Mucosa of descending colon (tissue), 3 donors: ENCODE data around the gene RADX. TPM values are rescaled to one million over a fixed set of nuclear protein-coding genes. Genes with fewer than 3 reads are reported as not detected.
A peak's percentile ranks its signal among the peaks of the same experiment; 100 is the strongest.
"Not testable (repeated sequence)": the region's sequence is repeated elsewhere in the genome, so short reads cannot be mapped to it uniquely, and the experiment has no call there.

Experiments used
- ATAC-seq: fragments of 200-7000 bp; cut with Tn5 transposase; one replicate; pipeline ENCODE4 v1.9.1; 2020; ENCODE audit warnings: mild to moderate bottlenecking, moderate library complexity
- DNase-seq, 3 donors: peaks; one replicate each; pipeline ENCODE4 v3.0.0-alpha.2; 2020
- H3K36me3 ChIP-seq: fragments of 200-600 bp; one replicate; pipeline ENCODE4 v1.8.0; 2021; ENCODE audit warnings: low read depth, mild to moderate bottlenecking
- H3K4me1 ChIP-seq: fragments of 200-600 bp; one replicate; pipeline ENCODE4 v1.8.0; 2021; ENCODE audit warnings: low read depth, mild to moderate bottlenecking
- H3K4me3 ChIP-seq: fragments of 200-600 bp; one replicate; pipeline ENCODE4 v1.8.0; 2021; ENCODE audit warnings: mild to moderate bottlenecking
- H3K9me3 ChIP-seq: fragments of 200-600 bp; one replicate; pipeline ENCODE4 v1.8.0; 2021; ENCODE audit warnings: mild to moderate bottlenecking
- CTCF ChIP-seq: fragments of 200-600 bp; IDR thresholded peaks from one replicate; pipeline ENCODE4 v1.8.0; 2022; ENCODE audit warnings: antibody characterized with exemption, mild to moderate bottlenecking
- intact Hi-C, 2 donors: fragments of 100-400 bp; cut with DNase I in 1 of 2; cut with micrococcal nuclease in 1 of 2; formaldehyde crosslinking; loops; one replicate each; pipeline versions ENCODE4 v1.11.0 to v1.11.1; 2022; cut with DNase I, micrococcal nuclease
- total RNA-seq, 3 donors: library from RNA; stranded (reverse); fragmentation: NEBNext Ultra II Directional in 2 of 3; extraction: Animal tissue kit (Norgen Biotek cat#: 25700) in 2 of 3; gene quantifications; one replicate each; pipeline versions ENCODE4 v1.2.1 to v1.2.4, GENCODE V29; 2021 to 2023
- donor health status: DM: no; HTN: no; CAD: no; lungs with moderate emphysema.
- donor health status: DM: no; HTN: no; CAD: no.
- donor health status: DM: no; HTN: yes; CAD: no.

Gene RADX
- total RNA-seq, 3 donors from 2014 or later = 1.3 to 2.6 (median 1.7) TPM

GRCh38 chrX:106649523-106650428 is 38.0 kb downstream of the RADX start:
- no peak for TF ChIP-seq CTCF
- H3K36me3 ChIP-seq = no peaks in the 10 kb centered on the region
- no peaks in the 10 kb centered on the region for H3K9me3 ChIP-seq
- H3K4me3 ChIP-seq = no peak overlapping the region
- intact Hi-C loops = no loop called here
- H3K4me1 ChIP-seq = no peaks in the 10 kb centered on the region
- ATAC-seq = no peak
- DNase-seq = no peak

DNA sequence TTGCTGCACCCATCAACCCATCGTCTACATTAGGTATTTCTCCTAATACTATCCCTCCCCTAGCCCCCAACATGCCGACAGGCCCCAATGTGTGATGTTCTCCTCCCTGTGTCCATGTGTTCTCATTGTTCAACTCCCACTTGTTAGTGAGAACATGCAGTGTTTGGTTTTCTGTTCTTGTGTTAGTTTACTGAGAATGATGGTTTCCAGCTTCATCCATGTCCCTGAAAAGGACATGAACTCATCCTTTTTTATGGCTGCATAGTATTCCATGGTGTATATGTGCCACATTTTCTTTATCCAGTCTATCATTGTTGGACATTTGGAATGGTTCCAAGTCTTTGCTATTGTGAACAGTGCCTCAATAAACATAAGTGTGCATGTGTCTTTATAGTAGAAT is 41.8 kb downstream of the RADX start:
- H3K36me3 ChIP-seq, DNase-seq, H3K9me3 ChIP-seq, intact Hi-C loops, H3K4me3 ChIP-seq, H3K4me1 ChIP-seq, ATAC-seq: not testable (repeated sequence)

DNA sequence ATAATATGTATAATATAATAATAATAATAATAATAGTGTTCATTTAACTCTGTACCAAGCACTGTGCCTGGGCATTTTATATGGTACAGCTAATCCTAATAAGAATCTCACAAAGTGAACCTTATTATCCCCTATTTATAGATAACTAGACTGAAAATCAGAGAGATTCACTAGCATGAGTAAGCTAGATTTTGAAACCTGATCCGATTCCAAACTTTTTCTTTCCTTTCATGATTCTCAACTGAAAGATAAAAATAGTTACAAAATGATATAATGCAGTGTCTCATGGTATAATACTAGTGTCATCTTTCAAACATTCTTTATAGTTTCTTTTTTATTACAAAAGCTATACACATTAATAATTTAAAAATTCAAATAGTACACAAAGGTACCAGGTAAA is 58.9 kb downstream of the RADX start:
- H3K4me3 ChIP-seq = no peak overlapping the region
- DNase-seq (no peak), ATAC-seq (no peak)
- H3K4me1 ChIP-seq = no peaks in the 10 kb centered on the region
- TF ChIP-seq CTCF = no peak
- no peaks in the 10 kb centered on the region for H3K36me3 ChIP-seq
- no peaks in the 10 kb centered on the region for H3K9me3 ChIP-seq
- intact Hi-C loops = no loop called here

DNA sequence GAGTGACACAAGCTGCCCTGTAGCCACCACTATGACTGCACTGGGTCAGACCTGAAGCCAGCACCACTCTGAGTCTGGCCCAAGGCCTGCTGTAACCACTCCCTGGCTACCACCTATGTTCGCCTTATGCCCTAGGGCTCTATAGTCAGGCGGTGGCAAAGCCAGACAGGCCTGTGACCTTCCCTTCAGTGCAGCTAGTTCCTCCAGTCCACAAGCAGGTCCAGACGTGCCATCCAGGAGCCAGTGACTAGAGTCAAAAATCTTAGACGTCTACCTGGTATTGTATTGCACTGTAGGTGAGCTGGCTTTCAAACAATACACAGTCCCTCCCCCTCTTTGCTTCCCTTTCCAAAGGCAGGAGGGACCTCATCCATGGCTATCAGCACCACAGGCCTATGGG is 60.7 kb downstream of the RADX start:
- Histone ChIP-seq H3K9me3 (no peaks in the 10 kb centered on the region), H3K4me1 (no peaks in the 10 kb centered on the region), H3K36me3 (no peaks in the 10 kb centered on the region), H3K4me3 (no peak overlapping the region)
- ATAC-seq (no peak), DNase-seq (no peak)
- no peak for TF ChIP-seq CTCF
- intact Hi-C loops = no loop called here

GRCh38 chrX:106680716-106681115 is 68.9 kb downstream of the RADX start:
- Histone ChIP-seq H3K4me3 (no peak overlapping the region), H3K9me3 (no peaks in the 10 kb centered on the region), H3K4me1 (no peaks in the 10 kb centered on the region), H3K36me3 (no peaks in the 10 kb centered on the region)
- no peak for TF ChIP-seq CTCF
- no peak for DNase-seq
- intact Hi-C loops = no loop called here
- peak; percentile 80 for ATAC-seq

DNA sequence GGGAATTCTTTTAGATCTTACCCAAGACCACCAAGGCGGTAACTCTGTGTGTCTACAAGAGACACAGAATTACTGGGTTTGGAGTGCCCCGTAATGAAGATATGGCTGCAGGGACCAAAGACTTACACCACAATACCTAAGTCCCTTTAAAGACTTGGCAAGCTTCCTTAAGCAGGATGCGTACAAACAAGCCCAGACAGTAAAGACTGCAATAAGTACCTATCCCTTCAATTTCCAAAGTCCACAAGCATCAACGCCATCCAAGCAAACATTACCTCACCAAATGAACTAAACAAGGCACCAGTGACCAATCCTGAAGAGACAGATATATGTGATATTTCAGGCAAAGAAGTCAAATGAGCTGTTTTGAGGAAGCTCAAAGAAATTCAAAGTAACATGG is 72.4 kb downstream of the RADX start:
- Histone ChIP-seq H3K9me3 (no peaks in the 10 kb centered on the region), H3K4me3 (no peak overlapping the region), H3K36me3 (no peaks in the 10 kb centered on the region), H3K4me1 (no peaks in the 10 kb centered on the region)
- intact Hi-C loops = no loop called here
- no peak for DNase-seq
- no peak for TF ChIP-seq CTCF
- peak; percentile 74 for ATAC-seq
